Measurements from ENCODE around the gene FBXO22. TPM values are rescaled to one million over a fixed set of nuclear protein-coding genes. Genes with fewer than 3 reads are reported as not detected.

FBXO22 gene
- total and polyA plus RNA-seq, 2 donors (not counting 1 experiment from before 2014, with no cell fraction given) = 6.6 to 23.3 TPM

DNA sequence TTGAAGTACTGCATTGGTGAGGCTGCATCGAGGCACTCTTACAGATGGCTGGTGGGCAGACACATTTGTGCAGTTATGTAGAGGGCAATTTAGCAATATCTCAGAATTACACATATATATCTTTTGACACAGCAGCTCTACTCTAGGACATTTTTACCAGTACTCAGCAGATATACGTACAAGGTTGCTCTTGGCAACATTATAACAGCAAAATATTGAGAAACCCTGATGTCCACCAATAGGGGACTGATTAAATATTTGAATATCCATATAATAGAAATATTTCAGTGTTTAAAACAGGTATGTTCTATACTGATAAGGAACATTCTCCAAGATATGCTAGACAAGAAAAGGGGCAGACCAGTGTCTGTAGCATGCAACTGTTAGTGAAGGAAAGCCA lies 7.9 kb upstream of the FBXO22 start:
- Histone ChIP-seq H4K20me1 (ENCODE audit: control insufficient read depth, insufficient read depth, low read length, poor library complexity, severe bottlenecking) (no peaks in the 10 kb centered on the region), H3K79me2 (ENCODE audit: control insufficient read depth, insufficient read depth, low read length) (no peaks in the 10 kb centered on the region), H3K27me3 (replicated peaks in 1 of 4; ENCODE audit: control extremely low read depth in 1 of 4, control insufficient read depth in 3 of 4, insufficient read depth in 4 of 4, low read length in 3 of 4) (no peaks in the 10 kb centered on the region), H3K4me2 (replicated peaks; ENCODE audit: low read depth, low read length, poor library complexity, severe bottlenecking) (no peak overlapping the region), H3K4me1 (ENCODE audit: control insufficient read depth in 2 of 2, insufficient read depth in 2 of 2, low read length in 2 of 2) (no peaks in the 10 kb centered on the region), H3K9ac (ENCODE audit: low read length) (no peak overlapping the region), H2AFZ (ENCODE audit: insufficient read depth, low read depth, low read length, poor library complexity, severe bottlenecking) (no peak overlapping the region), H3K4me3 (ENCODE audit: control extremely low read depth in 1 of 5, extremely low read depth in 1 of 5, insufficient read depth in 1 of 5, low read depth in 2 of 5, low read length in 4 of 5) (no peak overlapping the region), H3K27ac (ENCODE audit: low read length in 2 of 2) (no peak overlapping the region), H3K36me3 (replicated peaks in 1 of 2; ENCODE audit: control extremely low read depth in 1 of 2, control insufficient read depth in 1 of 2, extremely low read depth in 1 of 2, insufficient read depth in 2 of 2, low read length in 1 of 2) (peaks cover 0 to 9% of the 10 kb centered on the region in 2 experiments), H3K9me3 (ENCODE audit: control extremely low read depth in 1 of 3, control insufficient read depth in 2 of 3, insufficient read depth in 1 of 3, low read length in 2 of 3) (no peaks in the 10 kb centered on the region)
- no peak for ATAC-seq (ENCODE audit: low read depth)
- Mint-ChIP-seq H3K27me3 (no peaks in the 10 kb centered on the region), H3K9me3 (ENCODE audit: insufficient read depth) (no peaks in the 10 kb centered on the region), H3K4me3 (no peak overlapping the region), H3K27ac (no peak overlapping the region), H3K4me1 (no peaks in the 10 kb centered on the region)
- ChIA-PET POLR2A (no interaction called here), CTCF (no interaction called here)
- no CpG with 5 or more reads among the region's 2 CpGs for WGBS (ENCODE audit: insufficient coverage)
- intact Hi-C loops (cut with micrococcal nuclease) = no loop called here
- no peak for DNase-seq
- no peak for TF ChIP-seq EZH2 (IDR thresholded peaks at IDR 0.05; ENCODE audit: borderline replicate concordance, insufficient read depth, low read depth, low read length, poor library complexity, severe bottlenecking)
- TF ChIP-seq CTCF (IDR thresholded peaks at IDR 0.05) = no peak

DNA sequence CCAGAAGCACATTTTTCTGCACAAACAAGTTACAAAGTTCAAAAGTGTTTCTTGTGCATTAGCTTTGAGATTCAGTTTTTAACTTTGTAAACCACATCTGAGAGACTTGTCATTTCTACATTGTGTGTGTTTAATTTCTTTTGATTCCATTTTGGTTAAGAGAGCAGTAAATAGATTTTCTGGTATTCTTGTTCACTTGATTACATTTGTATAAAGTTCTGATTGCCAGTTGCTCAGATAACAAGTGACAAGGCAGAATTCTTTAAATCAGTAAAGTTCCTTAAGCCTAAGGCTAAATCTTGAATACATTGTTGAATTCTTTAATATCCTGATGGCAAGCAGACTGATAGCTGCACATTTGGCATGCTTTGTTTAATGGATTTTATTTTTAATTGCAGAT lies 3.1 kb upstream of the FBXO22 start:
- H3K4me1 ChIP-seq (ENCODE audit: control insufficient read depth in 2 of 2, insufficient read depth in 2 of 2, low read length in 2 of 2) = peaks cover 12 to 13% of the 10 kb centered on the region in 2 donors
- Mint-ChIP-seq H3K4me1 (peaks cover 28% of the 10 kb centered on the region), H3K27ac (no peak overlapping the region), H3K27me3 (no peaks in the 10 kb centered on the region), H3K4me3 (no peak overlapping the region), H3K9me3 (ENCODE audit: insufficient read depth) (no peaks in the 10 kb centered on the region)
- no peak for DNase-seq
- no peak overlapping the region for H3K4me2 ChIP-seq (replicated peaks; ENCODE audit: low read depth, low read length, poor library complexity, severe bottlenecking)
- ATAC-seq (ENCODE audit: low read depth) = no peak
- H2AFZ ChIP-seq (ENCODE audit: insufficient read depth, low read depth, low read length, poor library complexity, severe bottlenecking) = no peak overlapping the region
- no peaks in the 10 kb centered on the region for H3K27me3 ChIP-seq (replicated peaks in 1 of 4; ENCODE audit: control extremely low read depth in 1 of 4, control insufficient read depth in 3 of 4, insufficient read depth in 4 of 4, low read length in 3 of 4)
- intact Hi-C loops (cut with micrococcal nuclease) = loop anchor here (5.0 to 10.0 kb wide), 5 partner anchors 33 to 1908 kb away; partner anchors contain the start of genes PML, SIN3A, STOML1 and TMEM266
- H3K79me2 ChIP-seq (ENCODE audit: control insufficient read depth, insufficient read depth, low read length) = peaks cover 24% of the 10 kb centered on the region
- no peaks in the 10 kb centered on the region for H3K9me3 ChIP-seq (ENCODE audit: control extremely low read depth in 1 of 3, control insufficient read depth in 2 of 3, insufficient read depth in 1 of 3, low read length in 2 of 3)
- H3K27ac ChIP-seq (ENCODE audit: low read length in 2 of 2) = no peak overlapping the region
- H3K4me3 ChIP-seq (ENCODE audit: control extremely low read depth in 1 of 5, extremely low read depth in 1 of 5, insufficient read depth in 1 of 5, low read depth in 2 of 5, low read length in 4 of 5) = no peak overlapping the region
- TF ChIP-seq CTCF (IDR thresholded peaks at IDR 0.05) (no peak), EZH2 (IDR thresholded peaks at IDR 0.05; ENCODE audit: borderline replicate concordance, insufficient read depth, low read depth, low read length, poor library complexity, severe bottlenecking) (no peak)
- POLR2A ChIA-PET = no interaction called here
- no peak overlapping the region for H3K9ac ChIP-seq (ENCODE audit: low read length)
- H4K20me1 ChIP-seq (ENCODE audit: control insufficient read depth, insufficient read depth, low read length, poor library complexity, severe bottlenecking) = no peaks in the 10 kb centered on the region
- peaks cover 3 to 5% of the 10 kb centered on the region in 2 experiments for H3K36me3 ChIP-seq (replicated peaks in 1 of 2; ENCODE audit: control extremely low read depth in 1 of 2, control insufficient read depth in 1 of 2, extremely low read depth in 1 of 2, insufficient read depth in 2 of 2, low read length in 1 of 2)
- CTCF ChIA-PET = interaction anchor here (0.6 kb wide), 1 partner anchor 104 kb away, joined by 3 read pairs; no protein-coding TSS in a partner anchor
